PFSK-1 (cell line): ENCODE data around the gene ZNF710.

Experiments used
- FOXP2 ChIP-seq: optimal IDR thresholded peaks from 2 replicates; pipeline ENCODE3; 2011; ENCODE audit warnings: borderline replicate concordance, control low read depth, inconsistent platforms; ENCODE audit not compliant: insufficient read depth; ENCODE audit errors: extremely low read length, extremely low read depth
- POLR2AphosphoS5 ChIP-seq: IDR thresholded peaks from 2 replicates; pipeline ENCODE4 v1.6.1; 2012; ENCODE audit warnings: low read depth, mild to moderate bottlenecking, control low read depth, low read length, moderate library complexity
- SIN3A ChIP-seq: IDR thresholded peaks from 2 replicates; pipeline ENCODE4 v1.6.1; 2012; ENCODE audit warnings: mild to moderate bottlenecking, low read length, moderate library complexity, borderline replicate concordance; ENCODE audit not compliant: insufficient read depth
- TAF1 ChIP-seq: IDR thresholded peaks from 2 replicates; pipeline ENCODE4 v1.6.1; 2012; ENCODE audit warnings: low read length, control low read depth, borderline replicate concordance; ENCODE audit not compliant: insufficient read depth
- TF ChIP-seq, protein P1 (sequence below), 2 experiments: IDR thresholded peaks; 2 replicates each; pipeline versions ENCODE4 v1.6.1 to v1.8.0; 2011 to 2012; ENCODE audit warnings: low read depth in 2 of 2, low read length in 2 of 2, control low read depth in 1 of 2, inconsistent platforms in 1 of 2, mild to moderate bottlenecking in 1 of 2, moderate library complexity in 1 of 2; ENCODE audit not compliant: insufficient read depth in 1 of 2

DNA sequence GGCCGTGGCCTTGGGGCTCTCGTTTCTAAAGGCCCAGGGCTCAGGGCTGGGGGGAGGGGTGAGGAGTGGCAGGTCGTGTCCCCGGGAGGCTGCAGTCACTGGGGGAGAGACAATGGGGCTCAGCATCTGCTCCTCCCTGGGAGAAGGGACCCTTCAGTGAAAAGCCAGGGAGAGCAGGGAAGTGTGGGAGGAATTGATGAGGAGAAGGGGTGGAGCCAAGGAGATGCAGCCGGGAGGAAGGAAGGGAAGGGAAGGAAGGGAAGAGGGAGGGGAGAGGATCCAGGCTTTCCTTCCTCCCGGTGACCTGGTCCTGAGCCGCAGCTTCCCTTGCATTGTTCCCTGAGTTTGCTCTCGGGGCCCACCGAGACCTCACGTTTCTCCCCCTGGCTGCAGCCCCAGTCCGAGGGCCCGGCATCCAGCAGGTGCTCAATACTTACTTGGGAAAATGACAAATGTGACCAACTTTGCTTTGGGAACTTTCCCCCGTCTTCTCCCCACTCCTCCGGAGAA, 1.4 kb upstream of the ZNF710 start:
- TF ChIP-seq, protein P1, sequence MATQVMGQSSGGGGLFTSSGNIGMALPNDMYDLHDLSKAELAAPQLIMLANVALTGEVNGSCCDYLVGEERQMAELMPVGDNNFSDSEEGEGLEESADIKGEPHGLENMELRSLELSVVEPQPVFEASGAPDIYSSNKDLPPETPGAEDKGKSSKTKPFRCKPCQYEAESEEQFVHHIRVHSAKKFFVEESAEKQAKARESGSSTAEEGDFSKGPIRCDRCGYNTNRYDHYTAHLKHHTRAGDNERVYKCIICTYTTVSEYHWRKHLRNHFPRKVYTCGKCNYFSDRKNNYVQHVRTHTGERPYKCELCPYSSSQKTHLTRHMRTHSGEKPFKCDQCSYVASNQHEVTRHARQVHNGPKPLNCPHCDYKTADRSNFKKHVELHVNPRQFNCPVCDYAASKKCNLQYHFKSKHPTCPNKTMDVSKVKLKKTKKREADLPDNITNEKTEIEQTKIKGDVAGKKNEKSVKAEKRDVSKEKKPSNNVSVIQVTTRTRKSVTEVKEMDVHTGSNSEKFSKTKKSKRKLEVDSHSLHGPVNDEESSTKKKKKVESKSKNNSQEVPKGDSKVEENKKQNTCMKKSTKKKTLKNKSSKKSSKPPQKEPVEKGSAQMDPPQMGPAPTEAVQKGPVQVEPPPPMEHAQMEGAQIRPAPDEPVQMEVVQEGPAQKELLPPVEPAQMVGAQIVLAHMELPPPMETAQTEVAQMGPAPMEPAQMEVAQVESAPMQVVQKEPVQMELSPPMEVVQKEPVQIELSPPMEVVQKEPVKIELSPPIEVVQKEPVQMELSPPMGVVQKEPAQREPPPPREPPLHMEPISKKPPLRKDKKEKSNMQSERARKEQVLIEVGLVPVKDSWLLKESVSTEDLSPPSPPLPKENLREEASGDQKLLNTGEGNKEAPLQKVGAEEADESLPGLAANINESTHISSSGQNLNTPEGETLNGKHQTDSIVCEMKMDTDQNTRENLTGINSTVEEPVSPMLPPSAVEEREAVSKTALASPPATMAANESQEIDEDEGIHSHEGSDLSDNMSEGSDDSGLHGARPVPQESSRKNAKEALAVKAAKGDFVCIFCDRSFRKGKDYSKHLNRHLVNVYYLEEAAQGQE (IDR thresholded peaks at IDR 0.05; ENCODE audit: insufficient read depth in 1 of 2, low read depth in 2 of 2, low read length in 2 of 2) = no peak
- TF ChIP-seq FOXP2 (no peak), TAF1 (no peak), POLR2AphosphoS5 (no peak), SIN3A (no peak)
